Retinal pigment epithelial cell (primary cell): ENCODE data around the gene PF4V1.
"Not testable (repeated sequence)": the region's sequence is repeated elsewhere in the genome, so short reads cannot be mapped to it uniquely, and the experiment has no call there.

Experiments
- DNase-seq: peaks from one replicate; pipeline ENCODE4 v3.0.0-alpha.2; 2010; ENCODE audit warnings: low read depth
- H3K4me3 ChIP-seq: 2 replicates; pipeline ENCODE4 v1.5.1; 2011; ENCODE audit warnings: mild to moderate bottlenecking, low read length, control low read depth, moderate library complexity
- TF ChIP-seq, protein P1 (sequence below): conservative IDR thresholded peaks from 2 replicates; pipeline ENCODE4 v1.5.1; 2011; ENCODE audit warnings: low read depth, low read length, control low read depth, inconsistent platforms

The PF4V1 gene

DNA sequence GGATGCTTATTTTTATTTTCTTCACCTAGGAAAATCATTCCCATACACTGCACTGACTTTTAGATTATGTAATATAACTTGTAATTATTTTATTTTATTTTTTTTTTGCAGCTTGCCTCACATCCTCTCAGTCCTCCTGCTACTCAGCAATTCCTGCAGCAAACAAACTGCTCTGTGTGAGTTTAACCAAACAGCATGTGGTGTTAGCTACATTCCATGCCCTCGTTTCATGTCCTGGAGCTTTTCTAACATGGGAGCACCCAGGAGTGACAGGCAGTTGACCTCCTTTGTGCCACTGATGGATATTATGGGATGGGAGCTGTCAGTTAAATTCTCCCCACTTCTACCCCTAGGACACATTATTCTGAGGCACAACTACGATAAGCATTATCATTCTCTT, 40.9 kb downstream of the PF4V1 start:
- TF ChIP-seq, protein P1, sequence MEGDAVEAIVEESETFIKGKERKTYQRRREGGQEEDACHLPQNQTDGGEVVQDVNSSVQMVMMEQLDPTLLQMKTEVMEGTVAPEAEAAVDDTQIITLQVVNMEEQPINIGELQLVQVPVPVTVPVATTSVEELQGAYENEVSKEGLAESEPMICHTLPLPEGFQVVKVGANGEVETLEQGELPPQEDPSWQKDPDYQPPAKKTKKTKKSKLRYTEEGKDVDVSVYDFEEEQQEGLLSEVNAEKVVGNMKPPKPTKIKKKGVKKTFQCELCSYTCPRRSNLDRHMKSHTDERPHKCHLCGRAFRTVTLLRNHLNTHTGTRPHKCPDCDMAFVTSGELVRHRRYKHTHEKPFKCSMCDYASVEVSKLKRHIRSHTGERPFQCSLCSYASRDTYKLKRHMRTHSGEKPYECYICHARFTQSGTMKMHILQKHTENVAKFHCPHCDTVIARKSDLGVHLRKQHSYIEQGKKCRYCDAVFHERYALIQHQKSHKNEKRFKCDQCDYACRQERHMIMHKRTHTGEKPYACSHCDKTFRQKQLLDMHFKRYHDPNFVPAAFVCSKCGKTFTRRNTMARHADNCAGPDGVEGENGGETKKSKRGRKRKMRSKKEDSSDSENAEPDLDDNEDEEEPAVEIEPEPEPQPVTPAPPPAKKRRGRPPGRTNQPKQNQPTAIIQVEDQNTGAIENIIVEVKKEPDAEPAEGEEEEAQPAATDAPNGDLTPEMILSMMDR: no peak
- DNase-seq: no peak
- no peak overlapping the region for H3K4me3 ChIP-seq

DNA sequence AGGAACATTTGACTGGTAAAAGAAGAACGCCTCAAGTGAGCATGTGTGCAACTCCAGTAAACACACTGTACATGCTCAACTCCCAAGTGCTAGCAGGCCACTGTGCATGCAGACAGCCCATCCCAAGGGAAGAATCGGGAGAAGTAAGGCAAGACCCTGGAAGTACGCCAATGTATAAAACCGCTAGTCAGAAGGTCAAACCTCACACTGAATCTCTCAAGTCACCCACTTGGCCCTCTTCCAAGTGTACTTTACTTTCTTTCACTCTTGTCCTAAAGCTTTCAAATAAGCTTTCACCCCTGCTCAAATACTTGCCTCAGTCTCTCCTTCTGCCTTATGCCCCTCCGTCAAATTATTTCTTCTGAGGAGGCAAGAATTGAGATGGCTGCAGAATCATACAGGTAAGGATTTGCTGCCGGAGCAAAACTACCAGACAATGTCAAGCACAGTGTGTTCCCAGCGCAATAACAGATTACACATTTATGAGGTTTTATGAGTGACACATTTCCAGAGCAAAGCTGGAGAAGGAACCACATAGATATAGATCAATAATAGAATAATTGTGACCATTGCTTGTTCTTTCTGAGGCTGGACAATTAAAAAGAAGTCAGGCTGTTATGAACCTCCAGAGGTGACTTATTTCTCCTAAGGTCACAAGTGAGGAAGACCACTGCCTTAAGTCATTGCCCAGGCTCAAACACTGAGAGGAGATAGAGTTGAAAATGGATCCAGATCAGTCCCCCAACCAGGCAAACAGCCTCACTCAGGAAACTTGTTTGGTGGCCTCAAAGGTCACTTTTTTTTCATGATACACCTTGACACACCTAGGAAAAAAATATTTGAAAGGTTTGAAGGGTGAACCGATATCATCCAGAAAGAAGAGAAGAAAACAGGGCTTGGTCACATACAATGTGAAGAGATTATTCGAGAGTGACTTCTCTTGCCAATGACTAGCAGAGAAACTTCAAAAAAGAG, 42.4 kb downstream of the PF4V1 start:
- H3K4me3 ChIP-seq: no peak overlapping the region
- peak; percentile 63 for DNase-seq
- TF ChIP-seq, protein P1: no peak

DNA sequence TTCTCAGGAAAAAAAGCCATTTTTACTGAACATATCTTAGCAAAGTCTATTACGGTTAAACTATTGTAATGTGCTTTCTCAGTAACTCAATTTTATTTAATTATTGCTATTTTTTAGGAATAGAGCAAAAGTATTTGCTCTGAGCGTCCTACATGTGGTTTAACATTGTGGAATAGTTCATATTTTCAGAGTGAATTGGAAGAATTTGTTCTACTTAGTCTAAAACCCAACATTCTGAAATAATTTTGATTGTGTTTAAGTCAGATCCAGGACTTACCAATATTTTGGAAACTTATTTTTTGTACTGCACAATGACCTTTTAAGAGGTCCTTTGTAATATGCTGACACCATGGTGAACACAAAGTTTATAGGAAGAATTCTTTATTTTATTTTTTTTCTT, 43.3 kb downstream of the PF4V1 start:
- TF ChIP-seq, protein P1: no peak
- no peak for DNase-seq
- no peak overlapping the region for H3K4me3 ChIP-seq

DNA sequence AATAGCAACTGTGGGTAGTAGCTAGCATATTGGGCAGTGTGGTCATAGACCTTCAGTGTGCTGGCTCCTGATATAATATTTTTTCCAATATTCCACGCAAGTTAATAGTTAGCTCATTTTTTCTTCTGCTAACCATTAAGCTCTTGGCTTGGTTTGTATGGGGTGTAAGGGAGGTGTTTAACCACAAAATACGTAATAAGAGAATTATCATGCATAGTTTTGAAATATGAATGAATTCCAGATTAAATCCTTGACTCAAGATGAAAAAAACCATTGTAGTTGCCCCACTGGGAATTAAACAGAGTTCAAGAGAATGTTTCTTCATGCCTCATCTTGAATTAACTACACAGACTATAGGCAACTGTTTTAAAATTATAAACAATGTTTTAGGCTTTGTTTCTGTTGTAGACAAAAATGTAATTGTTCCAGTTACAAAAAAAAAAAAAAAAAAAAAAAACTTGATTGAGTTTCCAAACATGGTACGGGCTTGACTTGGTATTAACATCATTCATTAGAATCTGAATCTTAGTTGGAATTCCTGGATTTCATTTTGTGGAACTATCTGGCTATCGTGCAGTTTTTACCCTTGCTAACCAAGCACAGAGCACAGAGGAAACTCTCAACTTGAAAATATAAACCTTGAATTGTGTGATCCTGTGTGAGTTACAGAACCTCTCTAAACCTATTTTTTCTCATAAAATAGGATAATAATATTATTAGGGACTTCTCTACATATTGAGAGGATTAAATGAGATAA, 44.5 kb downstream of the PF4V1 start:
- TF ChIP-seq, protein P1: no peak
- H3K4me3 ChIP-seq: no peak overlapping the region
- DNase-seq: peak; percentile 93

DNA sequence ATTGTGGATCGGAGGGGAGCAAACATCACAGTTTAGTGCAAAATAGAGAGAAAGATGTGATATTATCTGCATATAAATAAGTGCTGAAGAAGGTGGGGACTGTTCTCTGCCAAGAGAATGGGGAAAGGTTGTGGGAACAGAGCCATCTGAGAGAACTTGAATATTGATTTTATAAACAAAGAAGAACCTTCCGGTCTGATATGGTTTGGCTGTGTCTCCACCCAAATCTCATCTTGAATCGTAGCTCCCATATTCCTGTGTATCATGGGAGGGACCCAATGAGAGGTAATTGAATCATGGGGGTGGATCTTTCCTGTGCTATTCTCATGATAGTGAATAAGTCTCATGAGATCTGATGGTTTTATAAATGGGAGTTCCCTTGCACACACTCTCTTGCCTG, 46.2 kb downstream of the PF4V1 start:
- not testable (repeated sequence) for H3K4me3 ChIP-seq

DNA sequence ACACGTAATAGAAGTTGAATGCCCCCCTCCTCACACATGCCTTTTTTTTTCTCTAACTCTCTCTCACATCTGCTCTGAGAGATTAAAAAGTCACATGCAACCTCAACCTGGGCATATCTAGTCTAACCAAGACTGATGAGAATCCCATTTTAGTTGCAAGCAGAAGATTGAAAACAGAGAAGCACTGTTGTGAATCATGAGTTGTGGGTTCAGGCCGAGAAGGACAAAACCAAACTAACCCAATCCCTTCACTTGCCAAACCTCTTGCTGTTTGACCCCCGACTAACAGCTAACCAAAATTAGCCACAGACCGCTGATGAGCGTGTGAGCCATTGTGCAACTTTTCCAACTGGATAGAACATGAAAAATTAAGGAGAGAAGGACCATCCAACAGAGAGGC, 47.9 kb downstream of the PF4V1 start:
- H3K4me3 ChIP-seq: no peak overlapping the region
- DNase-seq: no peak

More for the DNA sequence above, 46.2 kb downstream of the PF4V1 start:
- not testable (repeated sequence) for DNase-seq

More for the DNA sequence above, 47.9 kb downstream of the PF4V1 start:
- TF ChIP-seq, protein P1: no peak
